TTC549 (cell line): ENCODE data around the gene CCZ1B.
"Not testable (repeated sequence)": the region's sequence is repeated elsewhere in the genome, so short reads cannot be mapped to it uniquely, and the experiment has no call there.

Experiments used
- FAIRE-seq: peaks from 2 replicates; lab custom pipeline; 2012; peaks lifted over from hg19 to GRCh38; lab: Jason Lieb, UNC

Gene CCZ1B

GRCh38 chr7:6830026-6830425, 4.0 kb upstream of the CCZ1B start:
- FAIRE-seq = not testable (repeated sequence)

- FAIRE-seq = not testable (repeated sequence)
Observed at GRCh38 chr7:6829616-6830015, 3.5 kb upstream of the CCZ1B start.

DNA sequence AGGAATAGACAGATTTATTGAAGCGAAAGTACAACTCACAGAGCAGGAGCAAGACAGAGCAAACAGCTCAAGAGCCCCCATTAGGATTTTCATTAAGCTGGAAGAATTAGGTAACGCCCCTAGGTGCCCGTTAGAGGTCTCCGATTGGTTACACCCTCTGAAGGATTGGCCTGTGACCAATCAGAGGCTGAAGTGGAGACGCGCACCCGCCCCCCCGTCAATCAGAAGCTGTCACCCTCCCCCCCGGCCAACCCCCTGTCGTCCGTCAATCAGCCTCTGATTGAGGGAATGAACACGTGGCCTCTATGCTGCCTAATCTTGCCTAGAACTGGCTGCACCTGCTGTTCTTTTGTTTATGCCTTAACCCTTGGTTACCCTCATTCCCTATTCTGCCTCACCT, 1.1 kb upstream of the CCZ1B start:
- FAIRE-seq = not testable (repeated sequence)

DNA sequence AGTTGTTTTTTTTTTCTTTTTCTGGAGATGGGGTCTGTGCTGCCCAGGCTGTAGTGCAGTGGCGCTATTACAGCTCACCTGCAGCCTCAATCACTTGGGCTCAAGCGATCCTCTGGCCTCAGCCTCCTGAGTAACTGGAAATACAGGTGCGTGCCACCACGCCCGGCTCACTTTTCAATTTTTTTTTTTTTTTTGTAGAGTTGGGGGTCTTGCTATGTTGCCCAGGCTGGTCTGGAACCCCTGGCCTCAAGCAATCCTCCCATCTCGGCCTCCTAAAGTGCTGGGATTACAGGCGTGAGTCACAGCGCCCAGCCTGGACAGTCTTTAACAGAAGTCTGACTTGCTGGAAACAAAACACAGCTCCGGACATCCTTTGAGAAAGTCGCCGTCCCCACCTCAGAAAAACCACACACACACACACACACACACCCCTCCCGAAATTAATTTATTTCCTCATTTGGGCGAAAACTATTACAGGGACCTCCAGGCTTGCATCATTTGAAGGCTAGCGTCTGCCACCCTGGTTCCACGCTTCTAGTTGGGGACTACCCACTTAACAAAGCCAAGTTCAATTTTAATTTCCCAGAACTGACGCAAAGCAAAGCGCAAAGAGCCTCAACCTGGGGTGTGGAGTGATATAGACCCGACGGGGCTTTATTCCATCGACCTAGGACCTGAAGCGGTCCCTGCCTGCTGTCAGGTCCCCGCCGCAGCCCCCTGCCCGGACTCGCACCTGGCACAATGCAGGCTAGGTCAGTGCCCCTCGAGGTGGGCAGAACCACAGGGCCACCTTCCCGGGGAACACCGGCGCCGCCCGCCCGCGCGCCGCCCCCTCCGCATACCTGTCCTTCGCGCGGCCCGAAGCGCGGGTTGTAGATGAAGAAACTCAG, 594 bp downstream of the CCZ1B start:
- not testable (repeated sequence) for FAIRE-seq

DNA sequence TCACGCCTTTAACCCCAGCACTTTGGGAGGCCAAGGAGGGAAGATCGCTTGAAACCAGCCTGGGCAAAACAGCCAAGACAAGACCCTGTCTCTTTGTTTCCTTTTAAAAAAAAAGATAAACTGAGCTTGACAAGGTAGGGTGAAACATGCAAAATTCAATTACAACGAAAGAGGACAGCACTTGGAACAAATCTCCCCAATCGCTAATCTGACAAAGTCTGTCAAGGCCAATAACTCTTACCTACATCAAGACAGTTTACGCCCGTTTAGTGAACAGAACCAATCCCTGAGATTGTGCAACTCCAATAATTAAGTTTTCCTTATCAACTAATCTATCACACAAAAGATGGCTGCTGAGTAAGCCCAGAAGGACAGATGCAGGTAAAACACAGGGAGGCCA, 4.5 kb downstream of the CCZ1B start:
- not testable (repeated sequence) for FAIRE-seq

GRCh38 chr7:6815470-6815869, 10.6 kb downstream of the CCZ1B start:
- not testable (repeated sequence) for FAIRE-seq

- FAIRE-seq = not testable (repeated sequence)
Observed at GRCh38 chr7:6813011-6813410, 13.1 kb downstream of the CCZ1B start.

GRCh38 chr7:6807959-6808358, 18.1 kb downstream of the CCZ1B start:
- FAIRE-seq = not testable (repeated sequence)

GRCh38 chr7:6807393-6807918, 18.6 kb downstream of the CCZ1B start:
- FAIRE-seq = not testable (repeated sequence)

DNA sequence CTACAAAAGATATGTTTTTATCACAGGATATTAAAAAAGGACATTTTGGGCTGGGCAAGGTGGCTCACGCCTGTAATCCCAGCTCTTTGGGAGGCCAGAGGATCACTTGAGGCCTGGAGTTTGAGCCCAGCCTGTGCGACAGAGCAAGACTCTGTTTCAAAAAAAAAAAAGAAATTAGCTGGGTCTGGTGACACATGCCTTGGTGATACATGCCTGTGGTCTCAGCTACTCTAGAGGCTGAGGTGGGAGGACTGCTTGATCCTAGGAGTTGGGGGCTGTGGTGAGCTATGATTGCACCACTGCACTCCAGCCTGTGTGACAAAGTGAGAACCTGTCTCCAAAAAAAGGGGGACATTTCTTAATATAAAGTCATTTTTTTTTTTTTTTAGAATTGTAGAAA, 25.7 kb downstream of the CCZ1B start:
- not testable (repeated sequence) for FAIRE-seq

- FAIRE-seq = not testable (repeated sequence)
Observed at GRCh38 chr7:6799887-6800286, 26.2 kb downstream of the CCZ1B start.

GRCh38 chr7:6798047-6798446, 28.0 kb downstream of the CCZ1B start:
- not testable (repeated sequence) for FAIRE-seq

DNA sequence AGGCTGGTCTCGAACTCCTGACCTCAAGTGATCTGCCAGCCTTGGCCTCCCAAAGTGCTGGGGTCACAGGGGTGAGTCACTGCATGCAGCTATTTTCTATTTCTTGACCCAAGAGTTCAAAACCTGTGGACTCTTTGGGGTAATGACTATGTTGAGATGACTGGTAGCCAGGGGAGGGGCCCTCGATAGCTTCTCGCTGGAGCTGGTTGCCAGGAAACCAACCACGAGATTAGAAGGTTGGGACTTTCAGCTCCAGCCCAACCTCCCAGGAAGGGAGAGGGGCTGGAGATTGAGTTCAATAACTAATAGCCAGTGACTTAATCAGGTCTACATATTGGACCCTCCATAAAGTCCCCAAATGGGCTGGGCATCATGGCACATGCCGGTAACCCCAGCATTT, 28.9 kb downstream of the CCZ1B start:
- not testable (repeated sequence) for FAIRE-seq

GRCh38 chr7:6794276-6794675, 31.8 kb downstream of the CCZ1B start:
- not testable (repeated sequence) for FAIRE-seq

DNA sequence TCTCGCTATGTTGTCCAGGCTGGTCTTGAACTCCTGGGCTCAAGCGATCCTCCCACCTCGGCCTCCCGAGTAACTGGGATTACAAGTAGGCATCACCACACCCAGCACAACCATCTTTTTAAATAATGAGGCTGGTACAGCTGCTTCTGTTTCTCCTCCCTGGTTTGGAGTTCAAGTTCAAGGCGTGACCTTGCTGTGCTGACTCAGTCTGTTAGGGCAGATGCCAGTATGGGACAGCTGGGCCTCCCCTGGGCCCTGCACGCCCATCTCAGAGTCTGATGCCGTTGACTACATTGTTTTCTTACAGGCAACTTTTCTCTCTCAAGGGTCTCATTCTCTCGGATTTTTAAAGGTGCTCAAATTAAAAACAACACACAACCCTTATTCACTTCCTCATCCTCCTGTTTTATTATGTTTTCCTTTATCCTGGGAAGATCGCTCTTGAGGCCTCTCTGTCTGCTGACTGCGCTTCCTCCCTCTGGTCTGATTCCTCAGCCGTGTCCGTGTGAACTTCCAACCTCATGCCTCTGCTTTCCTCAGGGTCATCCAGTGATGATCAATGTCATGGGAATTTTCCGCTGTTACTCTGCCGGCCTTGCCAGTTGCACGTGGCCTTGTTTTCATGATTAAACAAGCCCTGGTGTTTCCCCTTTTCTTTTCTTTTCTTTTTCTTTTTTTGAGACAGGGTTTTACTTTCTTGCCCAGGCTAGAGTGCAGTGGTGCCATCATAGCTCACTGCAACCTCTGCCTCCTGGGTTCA, 33.8 kb downstream of the CCZ1B start:
- not testable (repeated sequence) for FAIRE-seq

GRCh38 chr7:6789353-6789752, 36.7 kb downstream of the CCZ1B start:
- FAIRE-seq = not testable (repeated sequence)

DNA sequence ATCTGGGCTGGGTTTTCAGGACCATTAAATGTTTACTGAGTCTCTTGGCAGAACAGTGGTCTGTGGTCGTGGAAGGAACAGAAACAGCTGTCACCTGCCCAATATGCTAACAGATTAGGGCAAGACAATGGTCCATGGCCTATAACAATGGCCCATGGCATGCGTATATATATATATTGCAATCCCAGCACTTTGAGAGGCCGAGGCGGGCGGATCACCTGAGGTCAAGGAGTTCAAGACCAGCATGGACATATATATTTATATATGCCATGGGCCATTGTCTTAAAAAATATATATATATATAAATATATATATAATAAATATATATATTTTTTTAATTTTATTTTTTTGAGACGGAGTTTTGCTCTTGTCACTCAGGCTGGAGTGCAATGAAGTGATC, 44.5 kb downstream of the CCZ1B start:
- not testable (repeated sequence) for FAIRE-seq

- not testable (repeated sequence) for FAIRE-seq
Observed at GRCh38 chr7:6761186-6761585, 64.9 kb downstream of the CCZ1B start.

- not testable (repeated sequence) for FAIRE-seq
Observed at GRCh38 chr7:6753964-6754363, 72.1 kb downstream of the CCZ1B start, which contains the start of gene RSPH10B2. TSS of gene RSPH10B2 (plus strand) at chr7:6754103. CDS start at chr7:6757678, 3,575 bp downstream.

DNA sequence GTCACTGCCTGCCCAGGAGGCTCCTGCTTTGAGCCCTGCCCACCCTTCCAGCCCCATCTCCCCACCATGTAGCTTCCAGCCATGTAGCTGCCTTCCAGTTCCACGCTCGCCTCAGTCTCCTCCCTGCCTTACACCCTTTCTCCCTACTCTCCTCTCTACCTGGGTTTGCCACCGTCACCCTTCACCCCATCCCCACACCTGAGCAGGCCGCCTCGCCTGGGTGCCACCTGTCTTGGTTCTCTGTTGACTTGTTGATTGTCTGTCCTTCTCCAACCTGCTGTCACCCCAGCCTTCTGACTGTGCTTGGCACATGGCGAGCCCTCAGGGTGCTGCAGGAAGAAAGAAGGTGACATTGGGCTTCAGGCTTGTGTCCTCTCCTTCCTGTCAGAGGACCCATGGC, 75.9 kb downstream of the CCZ1B start:
- not testable (repeated sequence) for FAIRE-seq

- not testable (repeated sequence) for FAIRE-seq
Observed at GRCh38 chr7:6749335-6749734, 76.7 kb downstream of the CCZ1B start.
